ENCODE measurements around the gene SPATA9.

Gene SPATA9

GRCh38 chr5:95613514-95613913 is 69.3 kb downstream of the SPATA9 start:
- Mint-ChIP-seq H3K9me3 (peaks cover 7% of the 10 kb centered on the region), H3K4me1 (peaks cover 14% of the 10 kb centered on the region), H3K27me3 (no peaks in the 10 kb centered on the region), H3K36me3 (ENCODE audit: low read depth) (peaks cover 15% of the 10 kb centered on the region), H3K4me3 (no peak overlapping the region), H3K27ac (no peak overlapping the region)
- DNase-seq (no peak), ATAC-seq (no peak)

GRCh38 chr5:95611396-95611795 is 71.4 kb downstream of the SPATA9 start:
- Mint-ChIP-seq H3K27ac (no peak overlapping the region), H3K36me3 (ENCODE audit: low read depth) (peaks cover 15% of the 10 kb centered on the region), H3K4me1 (peaks cover 14% of the 10 kb centered on the region), H3K4me3 (no peak overlapping the region), H3K27me3 (no peaks in the 10 kb centered on the region), H3K9me3 (peaks cover 7% of the 10 kb centered on the region)
- DNase-seq (no peak), ATAC-seq (no peak)

- Mint-ChIP-seq H3K27ac (no peak overlapping the region), H3K36me3 (ENCODE audit: low read depth) (peaks cover 15% of the 10 kb centered on the region), H3K27me3 (no peaks in the 10 kb centered on the region), H3K9me3 (peaks cover 7% of the 10 kb centered on the region), H3K4me1 (peaks cover 14% of the 10 kb centered on the region), H3K4me3 (no peak overlapping the region)
- DNase-seq (no peak), ATAC-seq (no peak)
Measured at GRCh38 chr5:95610546-95610945, 72.2 kb downstream of the SPATA9 start.

GRCh38 chr5:95609711-95610110 is 73.1 kb downstream of the SPATA9 start:
- H3K4me3 Mint-ChIP-seq: no peak overlapping the region
- H3K9me3 Mint-ChIP-seq: peaks cover 7% of the 10 kb centered on the region
- no peak overlapping the region for H3K27ac Mint-ChIP-seq
- H3K27me3 Mint-ChIP-seq: no peaks in the 10 kb centered on the region
- no peak for DNase-seq
- ATAC-seq: no peak
- peaks cover 7% of the 10 kb centered on the region for H3K4me1 Mint-ChIP-seq
- H3K36me3 Mint-ChIP-seq (ENCODE audit: low read depth): peaks cover 12% of the 10 kb centered on the region
